SK-N-SH (cell line): Measurements from ENCODE around the gene CBLIF. TPM values are rescaled to one million over a fixed set of nuclear protein-coding genes. Genes with fewer than 3 reads are reported as not detected.
"Not testable (repeated sequence)": the region's sequence is repeated elsewhere in the genome, so short reads cannot be mapped to it uniquely, and the experiment has no call there.

Source experiments
- CTCF ChIA-PET: fragments of 300-600, 350-600 bp; formaldehyde crosslinking; extraction: SDS; loops from one replicate; lab custom pipeline; 2021; lab: Yijun Ruan, JAX
- POLR2A ChIA-PET: fragments of 350-600 bp; sonication (Branson Sonifier 250); formaldehyde crosslinking; extraction: SDS; loops from one replicate; lab custom pipeline; 2020; ENCODE audit warnings: antibody characterized with exemption, inconsistent platforms; lab: Yijun Ruan, JAX
- DNase-seq: peaks from one replicate; pipeline ENCODE4 v3.0.0; 2012
- H2AFZ ChIP-seq: fragments of 200-600 bp; sonication (generic); 2 replicates; pipeline ENCODE4 v1.8.1; 2016; ENCODE audit warnings: antibody characterized with exemption, mild to moderate bottlenecking, low read depth
- H3F3A ChIP-seq: fragments of 200-600 bp; sonication (generic); replicated peaks from 2 replicates; pipeline ENCODE3; 2016; ENCODE audit warnings: antibody characterized with exemption, mild to moderate bottlenecking; ENCODE audit not compliant: insufficient read depth
- H3K27ac ChIP-seq, 2 experiments: fragments of 200-500 bp in 1 of 2; fragments of 200-600 bp in 1 of 2; sonication (Bioruptor generic) in 1 of 2; sonication (generic), shearing (Covaris generic) in 1 of 2; 2 replicates each; pipeline versions ENCODE4 v1.5.1 to v1.6.1; 2014 to 2016; ENCODE audit warnings: low read depth in 2 of 2, inconsistent platforms in 1 of 2, low read length in 1 of 2, mild to moderate bottlenecking in 1 of 2, mixed read lengths in 1 of 2
- H3K27me3 ChIP-seq: fragments of 200-600 bp; sonication (generic), shearing (Covaris generic); 2 replicates; pipeline ENCODE4 v1.6.1; 2016; ENCODE audit warnings: mixed run types; ENCODE audit not compliant: insufficient read depth
- H3K36me3 ChIP-seq, 2 experiments: fragments of 200-500 bp in 1 of 2; fragments of 200-600 bp in 1 of 2; sonication (Bioruptor generic) in 1 of 2; sonication (generic) in 1 of 2; replicated peaks in 1 of 2; 2 replicates each; pipeline versions ENCODE3 to v1.5.1; 2014 to 2016; ENCODE audit warnings: low read length in 1 of 2, mild to moderate bottlenecking in 1 of 2; ENCODE audit not compliant: insufficient read depth in 2 of 2, control insufficient read depth in 1 of 2
- H3K4me1 ChIP-seq, 2 experiments: fragments of 200-500 bp in 1 of 2; fragments of 200-600 bp in 1 of 2; sonication (Bioruptor generic) in 1 of 2; sonication (generic), shearing (Covaris generic) in 1 of 2; 2 replicates each; pipeline versions ENCODE4 v1.5.1 to v1.6.1; 2014 to 2016; ENCODE audit warnings: low read depth in 1 of 2, low read length in 1 of 2, mixed run types in 1 of 2; ENCODE audit not compliant: insufficient read depth in 2 of 2, control insufficient read depth in 1 of 2
- H3K4me2 ChIP-seq: fragments of 200-600 bp; sonication (generic), shearing (Covaris generic); 2 replicates; pipeline ENCODE4 v1.6.1; 2017; ENCODE audit warnings: mixed run types
- H3K4me3 ChIP-seq, 2 experiments: fragments of 200-500 bp in 1 of 2; fragments of 200-600 bp in 1 of 2; sonication (Bioruptor generic) in 1 of 2; sonication (generic), shearing (Covaris generic) in 1 of 2; 2 replicates each; pipeline versions ENCODE4 v1.5.1 to v1.8.1; 2014 to 2016; ENCODE audit warnings: low read depth in 2 of 2, inconsistent platforms in 1 of 2, low read length in 1 of 2, mild to moderate bottlenecking in 1 of 2, mixed read lengths in 1 of 2, moderate library complexity in 1 of 2
- H3K79me2 ChIP-seq: fragments of 200-600 bp; sonication (generic); 2 replicates; pipeline ENCODE4 v1.8.1; 2017; ENCODE audit warnings: mild to moderate bottlenecking; ENCODE audit not compliant: insufficient read depth
- H3K9ac ChIP-seq: fragments of 200-600 bp; sonication (generic); 2 replicates; pipeline ENCODE4 v1.6.1; 2017; ENCODE audit warnings: mixed run types
- H3K9me2 ChIP-seq: fragments of 200-600 bp; sonication (generic); 2 replicates; pipeline ENCODE4 v1.6.1; 2017; ENCODE audit warnings: mixed run types
- H3K9me3 ChIP-seq: fragments of 200-600 bp; sonication (generic); 2 replicates; pipeline ENCODE4 v1.6.1; 2017; ENCODE audit warnings: mixed run types, mild to moderate bottlenecking, moderate library complexity
- H4K20me1 ChIP-seq: fragments of 200-600 bp; sonication (generic); 2 replicates; pipeline ENCODE4 v1.6.1; 2017; ENCODE audit warnings: mild to moderate bottlenecking, mixed run types; ENCODE audit not compliant: insufficient read depth
- CHD2 ChIP-seq: fragments of 150-350 bp; IDR thresholded peaks from 2 replicates; pipeline ENCODE4 v1.6.1; 2018; ENCODE audit warnings: low read length; ENCODE audit not compliant: partially characterized antibody
- EP300 ChIP-seq, 2 experiments: IDR thresholded peaks; 2 replicates each; pipeline versions ENCODE4 v1.4.0 to v1.6.1; 2012; ENCODE audit warnings: borderline replicate concordance in 1 of 2, low read depth in 1 of 2, low read length in 1 of 2
- EZH2phosphoT487 ChIP-seq: fragments of 200-600 bp; sonication (generic); IDR thresholded peaks from 2 replicates; pipeline ENCODE4 v1.6.1; 2017; ENCODE audit warnings: low read depth, mixed run types, mild to moderate bottlenecking, antibody characterized with exemption, moderate library complexity, borderline replicate concordance
- FOSL2 ChIP-seq: IDR thresholded peaks from 2 replicates; pipeline ENCODE4 v1.4.0; 2012; ENCODE audit warnings: low read depth, mild to moderate bottlenecking, moderate library complexity, borderline replicate concordance
- JUND ChIP-seq: IDR thresholded peaks from 2 replicates; pipeline ENCODE4 v1.4.0; 2012
- MEF2A ChIP-seq: IDR thresholded peaks from 2 replicates; pipeline ENCODE4 v1.4.0; 2012; ENCODE audit warnings: low read depth, borderline replicate concordance
- MXI1 ChIP-seq: IDR thresholded peaks from 2 replicates; pipeline ENCODE4 v1.6.1; 2012; ENCODE audit warnings: mild to moderate bottlenecking, low read depth, low read length, improper control_type of control experiment
- NRF1 ChIP-seq: IDR thresholded peaks from 2 replicates; pipeline ENCODE4 v1.6.1; 2012; ENCODE audit warnings: low read depth, mild to moderate bottlenecking, low read length
- POLR2AphosphoS5 ChIP-seq: IDR thresholded peaks from 2 replicates; pipeline ENCODE4 v1.6.1; 2012; ENCODE audit warnings: low read depth, low read length
- RAD21 ChIP-seq: IDR thresholded peaks from 2 replicates; pipeline ENCODE4 v1.6.1; 2012; ENCODE audit warnings: mild to moderate bottlenecking, low read length
- SMC3 ChIP-seq: IDR thresholded peaks from 2 replicates; pipeline ENCODE4 v1.6.1; 2012; ENCODE audit warnings: low read depth, low read length, improper control_type of control experiment
- WGBS: methylation state at CpG from one replicate; pipeline ENCODE4 v1.1.6; 2017; ENCODE audit warnings: low lambda C conversion rate; 5-methylcytosine and 5-hydroxymethylcytosine counted together
- polyA plus RNA-seq, 3 experiments: library from polyadenylated mRNA; depleted of rRNA; stranded (reverse); fragments of >200 nt; gene quantifications; 2 replicates each; pipeline ENCODE4 v1.2.3, GENCODE V29; 2012
- TF ChIP-seq, protein P1 (sequence below): IDR thresholded peaks from 2 replicates; pipeline ENCODE4 v1.6.1; 2012; ENCODE audit warnings: mild to moderate bottlenecking, low read depth, low read length, moderate library complexity
- TF ChIP-seq, protein P2 (sequence below): fragments of 200-600 bp; sonication (generic); IDR thresholded peaks from 2 replicates; pipeline ENCODE4 v1.6.1; 2017; ENCODE audit warnings: antibody characterized with exemption, mild to moderate bottlenecking, moderate library complexity

The CBLIF gene
- polyA plus RNA-seq, 1 of the 3 experiments (the other 2 are of a cell fraction), result not detected

DNA sequence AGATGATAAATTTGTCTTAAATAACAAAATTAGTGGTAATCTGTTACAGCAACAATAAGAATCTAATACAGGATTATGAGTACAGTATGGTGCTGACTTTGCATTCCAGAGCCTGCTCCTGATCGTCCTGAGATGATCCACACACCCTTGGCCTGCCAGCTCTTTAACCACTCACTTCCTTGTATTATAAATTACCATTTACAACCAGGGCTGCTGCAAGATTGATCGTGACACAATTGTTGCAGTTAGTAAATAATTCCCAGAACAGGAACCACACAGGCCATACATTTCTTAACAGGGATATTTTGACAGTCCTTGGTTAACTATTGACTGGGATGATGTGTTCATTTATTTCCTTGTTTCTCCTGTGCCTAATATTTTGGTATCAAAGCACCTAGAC lies 3.8 kb upstream of the CBLIF start:
- Histone ChIP-seq H3K27ac (no peak overlapping the region), H3F3A (no peaks in the 10 kb centered on the region), H3K9ac (no peak overlapping the region), H3K9me2 (no peaks in the 10 kb centered on the region), H3K4me1 (no peaks in the 10 kb centered on the region), H3K4me3 (no peak overlapping the region), H3K27me3 (peaks cover 8% of the 10 kb centered on the region; the same call in 1 of the 2 replicates), H2AFZ (no peak overlapping the region), H3K9me3 (no peaks in the 10 kb centered on the region)
- ChIA-PET CTCF (no interaction called here), POLR2A (no interaction called here)
- no peak for DNase-seq
- TF ChIP-seq FOSL2 (no peak), EP300 (IDR thresholded peaks at IDR 0.05; ENCODE audit: borderline replicate concordance in 1 of 2, low read depth in 1 of 2, low read length in 1 of 2) (no peak), MXI1 (no peak), CHD2 (no peak), MEF2A (no peak), EZH2phosphoT487 (no peak), JUND (no peak), NRF1 (no peak)
- TF ChIP-seq, protein P1, sequence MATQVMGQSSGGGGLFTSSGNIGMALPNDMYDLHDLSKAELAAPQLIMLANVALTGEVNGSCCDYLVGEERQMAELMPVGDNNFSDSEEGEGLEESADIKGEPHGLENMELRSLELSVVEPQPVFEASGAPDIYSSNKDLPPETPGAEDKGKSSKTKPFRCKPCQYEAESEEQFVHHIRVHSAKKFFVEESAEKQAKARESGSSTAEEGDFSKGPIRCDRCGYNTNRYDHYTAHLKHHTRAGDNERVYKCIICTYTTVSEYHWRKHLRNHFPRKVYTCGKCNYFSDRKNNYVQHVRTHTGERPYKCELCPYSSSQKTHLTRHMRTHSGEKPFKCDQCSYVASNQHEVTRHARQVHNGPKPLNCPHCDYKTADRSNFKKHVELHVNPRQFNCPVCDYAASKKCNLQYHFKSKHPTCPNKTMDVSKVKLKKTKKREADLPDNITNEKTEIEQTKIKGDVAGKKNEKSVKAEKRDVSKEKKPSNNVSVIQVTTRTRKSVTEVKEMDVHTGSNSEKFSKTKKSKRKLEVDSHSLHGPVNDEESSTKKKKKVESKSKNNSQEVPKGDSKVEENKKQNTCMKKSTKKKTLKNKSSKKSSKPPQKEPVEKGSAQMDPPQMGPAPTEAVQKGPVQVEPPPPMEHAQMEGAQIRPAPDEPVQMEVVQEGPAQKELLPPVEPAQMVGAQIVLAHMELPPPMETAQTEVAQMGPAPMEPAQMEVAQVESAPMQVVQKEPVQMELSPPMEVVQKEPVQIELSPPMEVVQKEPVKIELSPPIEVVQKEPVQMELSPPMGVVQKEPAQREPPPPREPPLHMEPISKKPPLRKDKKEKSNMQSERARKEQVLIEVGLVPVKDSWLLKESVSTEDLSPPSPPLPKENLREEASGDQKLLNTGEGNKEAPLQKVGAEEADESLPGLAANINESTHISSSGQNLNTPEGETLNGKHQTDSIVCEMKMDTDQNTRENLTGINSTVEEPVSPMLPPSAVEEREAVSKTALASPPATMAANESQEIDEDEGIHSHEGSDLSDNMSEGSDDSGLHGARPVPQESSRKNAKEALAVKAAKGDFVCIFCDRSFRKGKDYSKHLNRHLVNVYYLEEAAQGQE, result no peak
- TF ChIP-seq, all 33 proteins: peak for 0
- 5% methylated on average over 2 of the region's 2 CpGs for WGBS
- Histone ChIP-seq H3K4me2 (no peak overlapping the region), H3K79me2 (no peaks in the 10 kb centered on the region), H3K36me3 (no peaks in the 10 kb centered on the region), H4K20me1 (no peaks in the 10 kb centered on the region)

DNA sequence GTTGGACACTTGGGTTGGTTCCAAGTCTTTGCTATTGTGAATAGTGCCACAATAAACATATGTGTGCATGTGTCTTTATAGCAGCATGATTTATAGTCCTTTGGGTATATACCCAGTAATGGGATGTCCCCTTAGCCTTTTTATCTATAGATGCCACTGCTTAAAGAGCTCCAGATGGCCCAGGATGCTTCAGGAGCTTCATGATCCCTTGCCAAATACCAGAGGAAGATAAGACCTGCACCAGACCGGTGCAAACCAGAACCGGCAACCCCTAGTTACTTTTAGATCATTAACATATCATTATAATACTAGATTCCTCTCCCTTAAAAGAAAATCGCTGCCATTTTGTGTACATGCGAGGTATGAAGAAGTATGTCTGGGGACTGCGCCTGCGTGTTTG lies 3.1 kb upstream of the CBLIF start:
- H3K9me2 ChIP-seq, H3K27ac ChIP-seq, H3K4me2 ChIP-seq, DNase-seq, H3K9ac ChIP-seq, H3K79me2 ChIP-seq, CTCF ChIA-PET, H3F3A ChIP-seq, H2AFZ ChIP-seq, H3K9me3 ChIP-seq, H4K20me1 ChIP-seq, POLR2A ChIA-PET, H3K4me1 ChIP-seq, H3K27me3 ChIP-seq, H3K4me3 ChIP-seq, H3K36me3 ChIP-seq: not testable (repeated sequence)
- WGBS, result 26% methylated on average over 6 of the region's 6 CpGs

DNA sequence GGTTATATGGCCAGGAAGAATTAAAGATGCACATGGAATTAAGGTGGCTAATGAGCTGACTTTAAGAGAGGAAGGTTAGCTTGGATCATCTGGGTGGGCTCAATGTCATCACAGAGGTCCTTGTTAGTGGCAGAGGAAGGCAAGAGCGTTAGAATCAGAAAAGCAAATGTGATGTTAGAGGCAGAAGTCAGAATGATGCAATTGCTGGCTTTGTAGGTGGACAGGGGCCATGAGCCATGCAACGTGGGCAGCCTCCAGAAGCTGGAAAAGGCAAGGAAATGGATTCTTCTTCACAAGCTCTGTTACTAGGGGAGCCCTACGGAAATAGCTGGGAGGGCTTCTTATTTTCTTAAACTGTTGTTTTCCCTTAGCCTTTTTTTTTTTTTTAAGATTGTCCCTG lies 2.3 kb upstream of the CBLIF start:
- no peaks in the 10 kb centered on the region for H3F3A ChIP-seq
- 14% methylated on average over 3 of the region's 3 CpGs for WGBS
- H3K27ac ChIP-seq, result no peak overlapping the region
- H3K79me2 ChIP-seq, result no peaks in the 10 kb centered on the region
- no peak overlapping the region for H3K4me2 ChIP-seq
- no peaks in the 10 kb centered on the region for H3K4me1 ChIP-seq
- no peaks in the 10 kb centered on the region for H3K36me3 ChIP-seq
- H2AFZ ChIP-seq, result no peak overlapping the region
- ChIA-PET CTCF (no interaction called here), POLR2A (no interaction called here)
- H3K9ac ChIP-seq, result no peak overlapping the region
- no peaks in the 10 kb centered on the region for H4K20me1 ChIP-seq
- no peak for DNase-seq
- no peaks in the 10 kb centered on the region for H3K9me2 ChIP-seq
- H3K27me3 ChIP-seq, result peaks cover 3% of the 10 kb centered on the region; the same call in 1 of the 2 replicates
- no peaks in the 10 kb centered on the region for H3K9me3 ChIP-seq
- H3K4me3 ChIP-seq, result no peak overlapping the region
- TF ChIP-seq SMC3 (no peak), RAD21 (no peak), MEF2A (no peak), POLR2AphosphoS5 (no peak)
- TF ChIP-seq, protein P2, sequence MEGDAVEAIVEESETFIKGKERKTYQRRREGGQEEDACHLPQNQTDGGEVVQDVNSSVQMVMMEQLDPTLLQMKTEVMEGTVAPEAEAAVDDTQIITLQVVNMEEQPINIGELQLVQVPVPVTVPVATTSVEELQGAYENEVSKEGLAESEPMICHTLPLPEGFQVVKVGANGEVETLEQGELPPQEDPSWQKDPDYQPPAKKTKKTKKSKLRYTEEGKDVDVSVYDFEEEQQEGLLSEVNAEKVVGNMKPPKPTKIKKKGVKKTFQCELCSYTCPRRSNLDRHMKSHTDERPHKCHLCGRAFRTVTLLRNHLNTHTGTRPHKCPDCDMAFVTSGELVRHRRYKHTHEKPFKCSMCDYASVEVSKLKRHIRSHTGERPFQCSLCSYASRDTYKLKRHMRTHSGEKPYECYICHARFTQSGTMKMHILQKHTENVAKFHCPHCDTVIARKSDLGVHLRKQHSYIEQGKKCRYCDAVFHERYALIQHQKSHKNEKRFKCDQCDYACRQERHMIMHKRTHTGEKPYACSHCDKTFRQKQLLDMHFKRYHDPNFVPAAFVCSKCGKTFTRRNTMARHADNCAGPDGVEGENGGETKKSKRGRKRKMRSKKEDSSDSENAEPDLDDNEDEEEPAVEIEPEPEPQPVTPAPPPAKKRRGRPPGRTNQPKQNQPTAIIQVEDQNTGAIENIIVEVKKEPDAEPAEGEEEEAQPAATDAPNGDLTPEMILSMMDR, result no peak
